ENCODE results near the gene DLST.

DLST gene

GRCh38 chr14:74945261-74945851 is 63.6 kb downstream of the DLST start:
- DNase-seq, result no peak

DNA sequence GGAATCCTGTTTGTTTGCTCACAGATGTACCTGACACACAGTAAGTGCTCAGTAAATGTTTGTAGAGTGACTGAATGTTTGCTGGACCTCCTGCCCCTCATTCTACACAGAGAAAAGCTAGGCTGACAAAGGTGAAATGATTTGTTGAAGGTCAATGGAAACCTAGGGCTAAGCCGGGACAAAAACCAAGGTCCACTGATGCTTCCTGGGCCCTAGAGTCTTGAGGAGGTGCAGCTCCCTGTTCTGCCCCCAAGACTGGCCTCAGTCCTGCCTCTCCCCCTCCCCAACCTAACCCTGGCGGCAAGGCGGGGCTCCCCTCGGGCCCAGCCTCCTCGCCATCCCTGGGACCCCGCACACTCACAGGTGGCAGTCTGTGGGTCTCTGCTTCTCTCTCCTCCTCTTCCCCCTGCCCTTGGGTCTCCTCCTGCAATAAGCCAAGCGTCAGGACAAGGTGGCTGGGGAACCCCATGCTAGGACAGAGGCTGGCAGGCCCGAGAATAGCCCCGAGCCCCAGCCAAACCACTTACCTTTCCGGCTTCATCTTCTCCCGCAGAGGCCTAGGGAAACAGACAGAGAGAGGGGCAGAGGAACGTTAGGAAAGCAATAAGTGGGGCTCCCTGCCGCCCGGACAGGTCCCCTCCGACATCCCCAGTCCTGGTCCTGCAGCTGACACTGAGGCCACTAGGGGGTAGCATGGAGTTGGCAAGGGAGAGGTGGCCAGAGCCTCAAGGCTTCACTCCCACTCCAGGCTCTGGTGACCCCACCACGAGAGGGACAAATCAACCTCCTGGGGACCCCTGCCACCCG is 64.3 kb downstream of the DLST start:
- DNase-seq, result no peak

DNA sequence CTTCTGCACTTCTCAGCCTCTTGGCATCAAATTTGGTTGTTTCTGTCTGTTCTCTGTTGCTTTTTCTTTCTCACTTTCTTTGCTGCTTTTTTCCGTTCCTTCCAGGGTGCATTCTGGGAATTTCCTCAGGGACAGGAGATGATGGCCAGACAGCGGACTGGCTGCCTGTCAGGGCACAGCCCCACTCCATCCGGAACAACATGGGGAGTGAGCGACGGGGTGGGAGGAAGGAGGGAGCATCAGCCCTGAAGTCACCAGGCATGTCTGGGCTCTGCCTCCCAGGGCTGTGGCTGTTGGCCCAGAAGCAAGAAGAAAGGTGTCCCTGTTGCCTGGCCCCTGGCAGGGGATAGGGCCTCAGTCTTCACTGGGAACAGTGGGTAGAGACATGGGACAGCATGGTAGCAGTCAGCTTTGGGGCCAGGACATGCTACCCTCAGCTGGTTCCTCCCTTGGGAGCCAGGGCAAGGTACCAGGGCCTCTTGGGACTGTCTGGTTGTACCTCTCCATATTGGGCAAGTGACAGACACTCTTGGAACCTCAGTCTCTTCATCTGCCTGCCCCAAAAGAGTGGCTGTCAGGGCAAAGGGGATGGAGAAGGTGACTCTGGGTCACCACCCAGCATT is 65.1 kb downstream of the DLST start:
- no peak for DNase-seq

DNA sequence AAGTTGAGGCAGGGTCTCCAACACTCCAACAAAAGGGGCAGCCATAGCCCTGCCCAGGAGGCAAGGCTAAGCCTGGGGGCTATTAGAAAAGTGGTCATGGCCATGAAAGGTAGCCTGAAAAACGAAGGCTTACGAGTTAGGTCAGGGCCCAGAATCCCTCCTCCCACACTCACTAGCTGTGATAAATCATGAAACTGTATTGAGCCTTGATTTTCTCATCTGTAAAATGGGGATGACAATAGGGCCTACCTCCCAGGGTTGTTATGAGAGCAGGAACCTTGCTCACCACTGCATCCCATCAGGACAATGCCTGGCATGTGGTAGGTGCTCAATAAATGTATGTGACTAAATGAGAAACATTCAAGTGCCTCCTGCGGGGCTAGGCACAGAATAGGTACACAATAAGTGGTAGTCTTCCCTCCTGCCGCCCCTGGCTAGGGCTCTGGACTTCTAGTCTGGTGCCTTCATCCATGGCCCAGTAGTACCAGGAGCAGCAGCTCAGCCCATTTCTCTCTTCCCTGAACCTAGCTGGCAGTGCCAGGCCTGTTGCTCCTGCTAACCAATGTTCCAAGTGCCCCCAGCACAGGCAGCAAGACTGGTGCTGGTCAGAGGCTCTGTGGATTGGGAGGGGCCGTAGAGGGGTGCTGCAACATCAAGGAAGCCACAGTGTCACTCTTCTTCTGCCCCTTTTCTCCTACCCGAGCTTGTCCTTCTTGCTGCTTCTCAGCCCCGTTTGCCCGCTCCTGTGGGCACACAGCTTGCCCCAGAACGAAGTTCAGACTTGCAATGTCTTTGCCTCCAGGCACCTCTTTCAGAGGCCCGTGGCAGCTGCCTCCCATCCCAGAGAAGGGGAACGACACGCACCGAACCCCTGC is 65.9 kb downstream of the DLST start:
- DNase-seq, result no peak

DNA sequence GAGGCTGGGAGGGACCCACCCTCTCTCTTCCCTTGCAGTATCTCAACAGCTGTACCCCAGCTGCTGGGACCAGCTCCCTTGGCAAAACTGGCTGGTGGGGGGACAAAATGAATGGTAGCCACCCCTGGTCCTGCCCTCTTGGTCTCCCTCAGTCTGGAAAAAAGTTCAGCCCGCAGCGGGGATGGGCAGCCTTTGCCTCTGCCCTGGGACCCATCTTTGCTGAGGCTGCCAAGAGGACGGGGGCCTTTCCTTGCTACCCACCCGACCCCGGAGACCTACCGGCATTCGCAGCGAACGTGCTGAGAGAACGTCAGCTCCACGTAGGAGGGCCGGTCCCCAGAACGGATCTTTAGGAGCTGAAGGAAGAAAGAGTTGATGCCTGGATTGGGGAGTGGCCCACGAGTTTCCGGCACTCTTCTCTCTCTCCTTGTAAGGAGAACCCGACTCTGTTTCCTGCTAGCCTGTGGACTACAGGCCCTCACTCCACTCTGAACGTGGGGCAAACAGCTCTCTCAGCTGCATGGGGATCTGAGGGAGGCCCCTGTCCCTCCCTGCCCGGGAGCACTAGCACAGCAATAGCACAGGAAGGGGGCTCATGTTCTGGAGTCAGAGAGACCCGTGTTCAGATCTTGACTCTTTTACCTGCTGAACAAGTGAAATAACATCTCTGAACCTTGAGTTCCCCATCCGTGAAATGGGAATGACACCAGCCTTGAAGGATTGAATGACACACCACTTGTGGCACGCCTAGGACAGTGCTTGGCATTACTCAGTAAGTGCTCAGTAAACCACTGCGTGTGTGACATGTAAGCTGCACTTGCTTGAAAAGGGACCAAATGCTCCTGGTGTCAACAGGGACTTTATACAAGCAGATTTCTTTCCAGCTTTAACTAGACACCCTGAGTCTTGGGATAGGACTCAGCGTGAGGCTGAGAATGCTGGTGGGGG is 66.8 kb downstream of the DLST start:
- no peak for DNase-seq

GRCh38 chr14:74949191-74949601 is 67.5 kb downstream of the DLST start:
- no peak for DNase-seq

DNA sequence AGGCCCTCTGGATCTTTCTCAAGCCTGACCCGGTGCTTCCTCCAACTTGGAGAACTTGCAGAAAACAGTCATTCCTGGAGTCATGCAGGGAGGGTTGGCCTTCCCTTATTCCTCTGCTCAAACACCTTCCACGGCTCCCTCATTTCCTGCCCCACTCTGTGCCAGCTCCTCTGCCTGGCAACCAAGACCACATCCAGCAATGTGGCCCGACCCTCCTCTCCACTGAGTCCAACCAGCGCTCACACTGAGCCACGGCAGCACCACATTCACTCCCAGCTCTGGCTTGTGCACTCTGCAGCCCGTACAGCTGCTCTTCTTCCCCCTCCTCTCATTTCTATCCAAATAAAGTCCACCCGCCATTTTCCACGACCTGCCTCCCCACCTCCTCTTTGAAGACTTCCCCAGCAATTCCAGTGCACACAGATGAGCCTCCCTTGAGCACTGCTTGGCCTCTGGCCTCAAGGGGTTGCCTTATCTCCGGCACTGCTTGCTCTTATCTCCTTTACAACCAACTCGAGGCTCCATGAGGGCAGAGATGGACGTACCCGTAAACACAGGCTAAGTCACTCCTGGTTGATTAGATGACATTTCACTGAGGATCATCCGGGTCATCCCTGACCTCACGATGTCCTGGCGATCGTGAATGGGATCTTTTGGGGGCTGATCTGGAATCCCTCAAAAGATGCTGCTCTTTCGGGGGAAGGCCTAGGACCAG is 68.3 kb downstream of the DLST start:
- no peak for DNase-seq

DNA sequence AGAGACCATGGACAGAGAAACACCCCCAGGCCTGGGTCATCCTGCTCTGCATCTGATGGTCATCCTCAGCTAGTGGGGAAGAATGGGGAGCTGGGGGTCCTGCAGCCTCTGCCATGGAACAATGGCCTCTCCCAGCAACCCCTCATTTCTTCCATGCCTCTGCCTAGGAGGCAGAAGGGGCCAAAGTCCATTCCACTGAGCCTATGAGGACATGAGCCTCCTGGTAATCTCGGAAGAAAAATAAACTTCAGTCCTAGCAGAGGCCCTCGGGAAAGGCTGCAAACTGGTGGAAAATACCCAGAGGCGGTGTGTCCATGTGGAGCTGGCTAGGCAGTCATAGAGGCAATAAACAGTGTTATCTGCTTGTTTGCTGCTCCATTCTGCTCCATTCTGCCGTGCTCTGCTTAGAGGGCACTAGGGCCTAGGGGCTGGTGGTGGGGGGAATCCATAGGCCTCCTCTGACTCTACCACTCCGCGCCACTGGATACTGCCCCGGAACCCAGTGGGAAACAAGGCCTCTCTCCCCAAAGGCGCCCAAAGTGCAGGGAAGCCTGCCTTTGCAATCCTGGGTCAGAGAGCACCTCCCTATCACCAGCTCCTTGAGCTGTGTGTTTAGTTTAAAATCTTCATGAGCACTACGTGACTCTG is 69.2 kb downstream of the DLST start:
- no peak for DNase-seq

- DNase-seq, result no peak
Measured at GRCh38 chr14:74951443-74952179, 69.9 kb downstream of the DLST start.

DNA sequence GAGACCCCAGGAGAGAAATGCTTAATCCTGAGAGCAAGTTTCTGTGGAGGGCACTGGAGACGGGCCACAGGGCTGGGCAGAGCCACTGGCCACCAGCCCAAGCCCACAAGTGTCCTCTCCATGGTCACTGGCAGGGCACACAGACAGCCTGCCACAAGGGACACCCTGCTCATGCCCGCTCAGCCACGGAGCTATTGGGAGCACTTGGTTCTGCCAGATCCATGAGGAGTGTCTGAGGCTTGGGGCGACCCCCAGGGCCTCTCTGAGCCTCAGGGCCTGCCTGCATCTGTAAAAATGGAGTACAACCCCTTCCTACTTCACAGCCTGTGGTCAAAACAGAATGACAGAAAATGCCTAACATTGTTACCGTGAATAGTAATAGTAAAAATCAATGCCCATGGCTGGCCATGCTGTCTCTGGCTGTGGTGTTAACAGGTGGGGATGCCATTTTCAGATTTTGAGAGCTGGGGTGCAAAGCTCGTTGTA is 70.5 kb downstream of the DLST start:
- no peak for DNase-seq

- no peak for DNase-seq
Measured at GRCh38 chr14:74952697-74953484, 71.2 kb downstream of the DLST start.

Measured in GOT3 (cell line).